Stimulated activated CD4-positive, alpha-beta T cell treated with anti-CD3 and anti-CD28 coated beads, Interleukin-15, amount 100 ng/mL, for 1 hour (primary cell): ENCODE data around the gene UBE2G2.

Experiments
- DNase-seq, 2 donors: peaks; one replicate each; pipeline ENCODE4 v3.0.0-alpha.2; 2020; ENCODE audit warnings: low read depth in 1 of 2, low spot score in 1 of 2

UBE2G2 gene

GRCh38 chr21:44816761-44817505, 15.3 kb upstream of the UBE2G2 start:
- no peak for DNase-seq

GRCh38 chr21:44815852-44816628, 14.4 kb upstream of the UBE2G2 start:
- DNase-seq = no peak

- DNase-seq = no peak
Observed at GRCh38 chr21:44815225-44815624, 13.6 kb upstream of the UBE2G2 start.

GRCh38 chr21:44814498-44815023, 12.9 kb upstream of the UBE2G2 start:
- no peak for DNase-seq

GRCh38 chr21:44813727-44814126, 12.1 kb upstream of the UBE2G2 start:
- DNase-seq = no peak

- no peak for DNase-seq
Observed at GRCh38 chr21:44813149-44813548, 11.5 kb upstream of the UBE2G2 start.

- no peak for DNase-seq
Observed at GRCh38 chr21:44812640-44813039, 11.0 kb upstream of the UBE2G2 start.

GRCh38 chr21:44810779-44811178, 9.2 kb upstream of the UBE2G2 start:
- DNase-seq = no peak

GRCh38 chr21:44805859-44806258, 4.2 kb upstream of the UBE2G2 start:
- no peak for DNase-seq

GRCh38 chr21:44805226-44805625, 3.6 kb upstream of the UBE2G2 start:
- DNase-seq = no peak

GRCh38 chr21:44804762-44805161, 3.1 kb upstream of the UBE2G2 start:
- no peak for DNase-seq

GRCh38 chr21:44803651-44804050, 2.0 kb upstream of the UBE2G2 start:
- no peak for DNase-seq

- no peak for DNase-seq
Observed at GRCh38 chr21:44802396-44803153, 955 bp upstream of the UBE2G2 start.

GRCh38 chr21:44800971-44801467, 601 bp downstream of the UBE2G2 start:
- DNase-seq = no peak

- no peak for DNase-seq
Observed at GRCh38 chr21:44800103-44800502, 1.5 kb downstream of the UBE2G2 start.

- DNase-seq = no peak
Observed at GRCh38 chr21:44799646-44800045, 2.0 kb downstream of the UBE2G2 start.

- no peak for DNase-seq
Observed at GRCh38 chr21:44797775-44798174, 3.8 kb downstream of the UBE2G2 start.

- no peak for DNase-seq
Observed at GRCh38 chr21:44795342-44795741, 6.3 kb downstream of the UBE2G2 start.

GRCh38 chr21:44793592-44794374, 7.8 kb downstream of the UBE2G2 start:
- DNase-seq = no peak

GRCh38 chr21:44792702-44793591, 8.7 kb downstream of the UBE2G2 start:
- no peak for DNase-seq
